IMR-90 (cell line): ENCODE results near the gene PRM2. TPM values are rescaled to one million over a fixed set of nuclear protein-coding genes. Genes with fewer than 3 reads are reported as not detected.
A peak's percentile ranks its signal among the peaks of the same experiment; 100 is the strongest.

ENCODE experiments used
- ATAC-seq: fragments of 200-7000 bp; cut with Tn5 transposase; 2 replicates; pipeline ENCODE4 v1.9.1; 2020; ENCODE audit warnings: low read depth, mild to moderate bottlenecking, moderate library complexity
- BruUV-seq: library from RNA; stranded (reverse); fragments of 400-500 nt; replicated peaks from 2 replicates; lab custom pipeline; 2021; lab: Mats Ljungman, UMichigan
- CTCF ChIA-PET: fragments of 300-600 bp; formaldehyde crosslinking; extraction: SDS; loops from one replicate; lab custom pipeline; 2021; ENCODE audit warnings: antibody characterized with exemption; lab: Yijun Ruan, JAX
- POLR2A ChIA-PET: fragments of 300-600 bp; sonication (Branson Sonifier 250); formaldehyde crosslinking; loops from one replicate; lab custom pipeline; 2022; ENCODE audit warnings: antibody characterized with exemption; ENCODE audit not compliant: unreplicated experiment; lab: Charles Lee
- DNase-seq: peaks from one replicate; pipeline ENCODE4 v3.0.0; 2013
- H2AFZ ChIP-seq: replicated peaks from 2 replicates; pipeline ENCODE3; 2013; ENCODE audit warnings: low read length, mild to moderate bottlenecking; ENCODE audit not compliant: poor library complexity
- H2AK5ac ChIP-seq: 2 replicates; pipeline ENCODE4 v1.6.1; 2013; ENCODE audit warnings: low read depth, low read length, inconsistent platforms
- H2AK9ac ChIP-seq: replicated peaks from 2 replicates; pipeline ENCODE3; 2013; ENCODE audit warnings: mild to moderate bottlenecking, low read depth, low read length, moderate library complexity; ENCODE audit not compliant: poor library complexity
- H2BK120ac ChIP-seq: 2 replicates; pipeline ENCODE4 v1.6.1; 2013; ENCODE audit warnings: low read depth, low read length, inconsistent platforms
- H2BK15ac ChIP-seq: 3 replicates; pipeline ENCODE4 v1.6.1; 2013; ENCODE audit warnings: low read depth, low read length, inconsistent platforms
- H2BK20ac ChIP-seq: 2 replicates; pipeline ENCODE4 v1.6.1; 2013; ENCODE audit warnings: low read depth, mild to moderate bottlenecking, inconsistent platforms, low read length, moderate library complexity
- H2BK5ac ChIP-seq: 2 replicates; pipeline ENCODE4 v1.6.1; 2013; ENCODE audit warnings: mild to moderate bottlenecking, low read depth, low read length, inconsistent platforms; ENCODE audit not compliant: poor library complexity, severe bottlenecking
- H3K14ac ChIP-seq: replicated peaks from 2 replicates; pipeline ENCODE4 v1.6.1; 2013; ENCODE audit warnings: low read depth, low read length, inconsistent platforms
- H3K18ac ChIP-seq: 2 replicates; pipeline ENCODE4 v1.6.1; 2013; ENCODE audit warnings: low read depth, low read length, control low read depth
- H3K23ac ChIP-seq: 2 replicates; pipeline ENCODE4 v1.6.1; 2013; ENCODE audit warnings: low read depth, low read length, inconsistent platforms
- H3K27ac ChIP-seq: 2 replicates; pipeline ENCODE4 v1.5.1; 2013; ENCODE audit warnings: mild to moderate bottlenecking, control low read depth, low read length; ENCODE audit not compliant: insufficient read depth
- H3K27me3 ChIP-seq: 2 replicates; pipeline ENCODE4 v1.6.1; 2013; ENCODE audit warnings: low read length; ENCODE audit not compliant: control insufficient read depth, insufficient read depth
- H3K36me3 ChIP-seq: 2 replicates; pipeline ENCODE4 v1.6.1; 2013; ENCODE audit warnings: low read length, mixed read lengths; ENCODE audit not compliant: control insufficient read depth, insufficient read depth
- H3K4ac ChIP-seq: 2 replicates; pipeline ENCODE4 v1.6.1; 2013; ENCODE audit warnings: low read depth, low read length, inconsistent platforms
- H3K4me1 ChIP-seq: 2 replicates; pipeline ENCODE4 v1.6.1; 2013; ENCODE audit warnings: low read length, mixed read lengths; ENCODE audit not compliant: control insufficient read depth, insufficient read depth
- H3K4me2 ChIP-seq: 2 replicates; pipeline ENCODE4 v1.6.1; 2013; ENCODE audit warnings: low read depth, mild to moderate bottlenecking, control low read depth, low read length, moderate library complexity
- H3K4me3 ChIP-seq: 2 replicates; pipeline ENCODE4 v1.5.1; 2013; ENCODE audit warnings: low read depth, mild to moderate bottlenecking, control low read depth, low read length, moderate library complexity; ENCODE audit not compliant: insufficient read depth
- H3K56ac ChIP-seq: 2 replicates; pipeline ENCODE4 v1.6.1; 2013; ENCODE audit warnings: low read length, inconsistent platforms; ENCODE audit not compliant: insufficient read depth; ENCODE audit errors: extremely low read depth
- H3K79me1 ChIP-seq, 2 experiments: 2 replicates each; pipeline ENCODE4 v1.6.1; 2013; ENCODE audit warnings: low read length in 2 of 2, inconsistent platforms in 1 of 2, low read depth in 1 of 2
- H3K9ac ChIP-seq: 2 replicates; pipeline ENCODE4 v1.6.1; 2013; ENCODE audit warnings: low read depth, low read length, control low read depth
- H3K9me1 ChIP-seq: 2 replicates; pipeline ENCODE4 v1.6.1; 2013; ENCODE audit warnings: low read length, inconsistent platforms; ENCODE audit not compliant: insufficient read depth
- H3K9me3 ChIP-seq: 2 replicates; pipeline ENCODE4 v1.6.1; 2013; ENCODE audit warnings: low read length; ENCODE audit not compliant: control insufficient read depth, insufficient read depth
- H4K20me1 ChIP-seq: 2 replicates; pipeline ENCODE4 v1.6.1; 2013; ENCODE audit warnings: low read length, inconsistent platforms; ENCODE audit not compliant: insufficient read depth
- H4K5ac ChIP-seq: 2 replicates; pipeline ENCODE4 v1.6.1; 2013; ENCODE audit warnings: mild to moderate bottlenecking, low read depth, low read length, control low read depth
- H4K8ac ChIP-seq, 2 experiments: 2 replicates each; pipeline ENCODE4 v1.6.1; 2013; ENCODE audit warnings: low read depth in 2 of 2, low read length in 2 of 2, control low read depth in 1 of 2, inconsistent platforms in 1 of 2
- H4K91ac ChIP-seq: 2 replicates; pipeline ENCODE4 v1.6.1; 2013; ENCODE audit warnings: low read depth, low read length, inconsistent platforms; ENCODE audit not compliant: insufficient read depth
- RCOR1 ChIP-seq: IDR thresholded peaks from 2 replicates; pipeline ENCODE4 v1.6.1; 2012; ENCODE audit warnings: mild to moderate bottlenecking, low read length, improper control_type of control experiment; ENCODE audit not compliant: insufficient replicate concordance
- WGBS, 2 experiments: methylation state at CpG; one replicate each; pipeline versions ENCODE4 v1.1.5 to v1.1.7; 2013; ENCODE audit warnings: missing lambda C conversion rate in 2 of 2; ENCODE audit not compliant: insufficient read length in 1 of 2; ENCODE audit errors: extremely low coverage in 2 of 2; 5-methylcytosine and 5-hydroxymethylcytosine counted together
- dilution Hi-C: fragments of 300-500 bp; cut with HindIII; formaldehyde crosslinking; loops from one replicate; pipeline ENCODE4 v1.14.3; 2018; ENCODE audit warnings: low sequenced_read_pairs; ENCODE audit not compliant: unreplicated experiment
- in situ Hi-C: fragments of 300-500 bp; cut with MboI; formaldehyde crosslinking; loops from 3 replicates; pipeline ENCODE4 v1.14.3; 2019; ENCODE audit warnings: low sequenced_read_pairs, inconsistent platforms, mixed read lengths
- intact Hi-C: fragments of 100-400 bp; cut with micrococcal nuclease; formaldehyde crosslinking; loops from 2 replicates; pipeline ENCODE4 v1.10.0; 2022
- polyA plus RNA-seq, 3 experiments: library from polyadenylated mRNA; depleted of rRNA; stranded (reverse); fragments of >200 nt; gene quantifications; 2 replicates each; pipeline ENCODE4 v1.2.3, GENCODE V29; 2012; ENCODE audit warnings: low replicate concordance in 1 of 3
- total RNA-seq: library from RNA; depleted of rRNA; stranded (reverse); fragments of >200 nt; gene quantifications from 2 replicates; pipeline ENCODE4 v1.2.3, GENCODE V29; 2012

Gene PRM2
- total and polyA plus RNA-seq, 2 of the 4 experiments (the other 2 are of a cell fraction), result not detected

DNA sequence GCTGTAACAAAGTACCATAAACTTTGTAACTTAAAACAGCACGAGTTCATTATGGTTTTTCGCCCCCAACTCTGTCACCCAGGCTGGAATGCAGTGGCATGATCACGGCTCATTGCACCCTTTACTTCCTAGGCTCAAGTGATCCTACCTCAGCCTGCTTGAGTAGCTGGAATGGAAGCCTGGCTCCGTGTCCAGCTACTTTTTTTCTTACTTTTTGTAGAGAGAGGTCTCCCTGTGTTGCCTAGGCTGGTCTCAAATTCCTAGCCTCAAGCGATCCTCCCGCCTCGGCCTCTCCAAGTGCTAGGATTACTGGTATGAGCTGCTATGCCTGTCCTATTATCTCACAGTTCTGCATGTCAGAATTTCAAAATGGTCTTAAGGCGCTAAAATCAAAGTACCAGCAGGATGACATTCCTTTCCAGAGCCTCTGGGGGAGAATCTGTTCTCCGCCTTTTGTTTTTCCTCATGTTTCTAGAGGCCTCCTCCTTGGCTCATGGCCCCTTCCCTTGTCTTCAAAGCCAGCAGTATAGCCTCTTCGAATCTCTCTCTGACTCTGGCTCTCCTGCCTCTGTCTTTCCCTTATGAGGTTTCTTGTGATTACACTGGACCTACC lies 14.9 kb upstream of the PRM2 start:
- no peak overlapping the region for H2AK9ac ChIP-seq
- no peak overlapping the region for H3K56ac ChIP-seq
- DNase-seq (no peak), ATAC-seq (peak; percentile 27; the same call in 1 of the 2 replicates)
- H3K27ac ChIP-seq, result no peak overlapping the region
- no peak overlapping the region for H3K9ac ChIP-seq
- BruUV-seq, result no TSS peak
- H2BK15ac ChIP-seq, result no peak overlapping the region
- no CpG with 5 or more reads among the region's 10 CpGs for WGBS, 2 experiments
- no peak overlapping the region for H3K4ac ChIP-seq
- H2BK120ac ChIP-seq, result no peak overlapping the region
- ChIA-PET CTCF (interaction anchor here (0.6 to 1.6 kb wide), 2 partner anchors 19 to 58 kb away, joined by 3 read pairs; no protein-coding TSS in a partner anchor), POLR2A (no interaction called here)
- no peaks in the 10 kb centered on the region for H3K79me1 ChIP-seq
- H3K27me3 ChIP-seq, result peaks cover 4% of the 10 kb centered on the region
- no peaks in the 10 kb centered on the region for H3K9me3 ChIP-seq
- H2AK5ac ChIP-seq, result no peak overlapping the region
- no peak overlapping the region for H4K5ac ChIP-seq
- intact Hi-C loops, result no loop called here
- H3K4me2 ChIP-seq, result no peak overlapping the region
- no peak overlapping the region for H3K14ac ChIP-seq
- no peaks in the 10 kb centered on the region; the same call in 1 of the 2 replicates for H3K4me1 ChIP-seq
- no peak for TF ChIP-seq RCOR1
- no peak overlapping the region for H4K91ac ChIP-seq
- H4K8ac ChIP-seq, result no peak overlapping the region
- no peak overlapping the region for H2AFZ ChIP-seq
- H2BK20ac ChIP-seq, result no peak overlapping the region
- H3K23ac ChIP-seq, result no peak overlapping the region
- no peaks in the 10 kb centered on the region for H4K20me1 ChIP-seq
- H3K36me3 ChIP-seq, result no peaks in the 10 kb centered on the region
- in situ Hi-C loops, result no loop called here
- no peak overlapping the region for H2BK5ac ChIP-seq
- dilution Hi-C loops, result no loop called here
- no peak overlapping the region for H3K18ac ChIP-seq
- H3K9me1 ChIP-seq, result no peaks in the 10 kb centered on the region
- H3K4me3 ChIP-seq, result no peak overlapping the region
